ENCODE results near the gene SLC38A10. TPM values are rescaled to one million over a fixed set of nuclear protein-coding genes. Genes with fewer than 3 reads are reported as not detected.

Gene SLC38A10
- total RNA-seq, 1 donor from 2014 or later = 261 TPM

DNA sequence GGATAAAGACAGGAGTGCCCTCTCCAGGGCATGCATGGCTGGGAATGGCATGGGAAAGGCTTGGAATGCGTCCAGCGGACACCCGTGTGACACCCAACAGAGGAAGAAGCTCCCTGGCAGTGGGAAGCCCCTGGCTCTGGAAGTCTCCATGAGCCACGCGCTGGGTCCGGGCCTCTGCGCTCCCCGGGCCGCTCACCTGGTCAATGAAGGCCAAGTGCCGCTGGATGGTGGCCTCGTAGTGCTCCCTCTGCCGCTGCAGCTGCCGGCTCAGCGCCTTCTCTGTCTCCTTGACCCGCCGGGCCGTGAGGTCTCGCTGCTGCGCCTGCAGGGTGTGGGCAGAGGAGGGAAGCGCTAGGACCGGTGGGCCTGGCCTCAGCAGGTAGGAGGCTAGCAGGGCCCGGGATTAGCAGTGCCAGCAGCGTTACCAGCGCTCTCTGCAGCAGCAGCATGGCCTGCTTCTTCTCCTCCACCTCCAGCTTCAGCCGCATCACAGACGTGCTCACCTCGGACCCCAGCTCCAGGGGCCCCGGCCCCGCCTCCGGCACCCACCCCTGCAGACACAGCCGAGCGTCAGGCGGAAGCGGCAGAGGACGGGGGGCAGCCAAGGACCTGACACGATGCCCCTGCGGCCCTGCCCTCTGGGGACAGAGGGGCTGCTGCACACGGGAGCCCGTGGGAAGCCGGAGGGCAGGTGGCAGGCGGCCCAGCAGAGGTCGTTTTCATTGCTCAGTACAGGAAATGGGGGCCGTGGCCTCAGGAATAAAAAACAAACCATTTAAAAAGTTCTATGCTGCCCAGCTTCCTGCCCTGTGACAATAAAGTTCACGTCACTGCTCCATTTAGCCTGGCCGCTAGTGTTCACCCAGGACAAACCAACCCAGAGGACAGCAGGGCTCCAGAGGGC lies 98.3 kb downstream of the SLC38A10 start:
- TF ChIP-seq, protein P1, sequence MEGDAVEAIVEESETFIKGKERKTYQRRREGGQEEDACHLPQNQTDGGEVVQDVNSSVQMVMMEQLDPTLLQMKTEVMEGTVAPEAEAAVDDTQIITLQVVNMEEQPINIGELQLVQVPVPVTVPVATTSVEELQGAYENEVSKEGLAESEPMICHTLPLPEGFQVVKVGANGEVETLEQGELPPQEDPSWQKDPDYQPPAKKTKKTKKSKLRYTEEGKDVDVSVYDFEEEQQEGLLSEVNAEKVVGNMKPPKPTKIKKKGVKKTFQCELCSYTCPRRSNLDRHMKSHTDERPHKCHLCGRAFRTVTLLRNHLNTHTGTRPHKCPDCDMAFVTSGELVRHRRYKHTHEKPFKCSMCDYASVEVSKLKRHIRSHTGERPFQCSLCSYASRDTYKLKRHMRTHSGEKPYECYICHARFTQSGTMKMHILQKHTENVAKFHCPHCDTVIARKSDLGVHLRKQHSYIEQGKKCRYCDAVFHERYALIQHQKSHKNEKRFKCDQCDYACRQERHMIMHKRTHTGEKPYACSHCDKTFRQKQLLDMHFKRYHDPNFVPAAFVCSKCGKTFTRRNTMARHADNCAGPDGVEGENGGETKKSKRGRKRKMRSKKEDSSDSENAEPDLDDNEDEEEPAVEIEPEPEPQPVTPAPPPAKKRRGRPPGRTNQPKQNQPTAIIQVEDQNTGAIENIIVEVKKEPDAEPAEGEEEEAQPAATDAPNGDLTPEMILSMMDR (IDR thresholded peaks at IDR 0.05) = no peak
- Histone ChIP-seq H3K27me3 (no peaks in the 10 kb centered on the region), H3K27ac (no peak overlapping the region), H3K4me1 (no peaks in the 10 kb centered on the region), H3K4me3 (no peak overlapping the region), H3K9me3 (no peaks in the 10 kb centered on the region), H3K36me3 (peaks cover 6 to 8% of the 10 kb centered on the region in 2 donors)
- intact Hi-C loops (cut with DNase I) = no loop called here
- no peak for DNase-seq (ENCODE audit: low spot score in 2 of 2)

DNA sequence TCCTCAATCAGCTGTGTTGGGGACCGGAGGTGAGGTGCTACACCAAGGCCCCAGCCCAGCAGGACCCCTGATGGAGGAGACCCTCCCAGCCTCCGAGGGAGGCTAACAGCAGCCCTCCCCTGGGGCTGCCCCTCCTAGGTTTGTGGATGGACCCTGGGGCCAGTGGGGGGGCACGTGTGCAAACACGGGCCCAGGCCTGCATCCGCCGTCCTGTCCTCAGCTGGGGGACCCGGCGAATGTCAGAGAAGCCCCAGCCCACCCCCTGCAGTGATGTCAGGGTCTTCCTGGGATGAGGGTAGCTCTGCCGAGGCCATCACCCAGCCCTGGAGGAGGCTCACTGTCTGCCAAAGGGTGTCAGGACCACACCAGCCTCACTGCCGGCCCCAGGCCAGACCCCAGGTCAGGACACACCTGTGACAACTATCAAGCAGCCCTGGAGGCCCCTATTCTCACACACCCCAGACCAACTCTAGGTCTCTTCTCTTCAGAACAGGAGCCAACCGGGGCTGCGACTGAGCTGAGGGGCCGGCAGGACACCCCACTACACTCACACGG lies 99.1 kb downstream of the SLC38A10 start:
- Histone ChIP-seq H3K4me1 (no peaks in the 10 kb centered on the region), H3K4me3 (no peak overlapping the region), H3K27ac (peak overlapping the region in 1 of 2 donors; percentile 14), H3K9me3 (no peaks in the 10 kb centered on the region), H3K36me3 (peaks cover 6 to 8% of the 10 kb centered on the region in 2 donors), H3K27me3 (no peaks in the 10 kb centered on the region)
- TF ChIP-seq, protein P1 (IDR thresholded peaks at IDR 0.05) = no peak
- DNase-seq (ENCODE audit: low spot score in 2 of 2) = no peak
- intact Hi-C loops (cut with DNase I) = no loop called here

Other genes starting within 250 kb of the SLC38A10 start
- not detected for gene PVALEF, start 129.8 kb downstream of the SLC38A10 start, total RNA-seq
- 20.6 TPM for gene AATK, start 129.1 kb downstream of the SLC38A10 start, total RNA-seq
- gene CEP131, start 72.3 kb downstream of the SLC38A10 start, total RNA-seq = 6.7 TPM
- 117 TPM for gene TEPSIN, start 56.3 kb downstream of the SLC38A10 start, total RNA-seq
- 6.5 TPM for gene NDUFAF8, start 56.0 kb downstream of the SLC38A10 start, total RNA-seq
- gene BAHCC1, start 100.2 kb upstream of the SLC38A10 start, total RNA-seq = 29.1 TPM
- gene ACTG1, start 217.5 kb upstream of the SLC38A10 start, total RNA-seq = 6,075 TPM
- not detected for gene FSCN2, start 233.1 kb upstream of the SLC38A10 start, total RNA-seq

Data from ascending aorta (tissue), 2 donors.